DOHH2 (cell line): ENCODE measurements around the gene SLC22A12.
"Not testable (repeated sequence)": the region's sequence is repeated elsewhere in the genome, so short reads cannot be mapped to it uniquely, and the experiment has no call there.

ENCODE experiments used
- H3F3A ChIP-seq: fragments of 200-600 bp; sonication (generic), shearing (Covaris generic); 2 replicates; pipeline ENCODE4 v1.6.0; 2016; ENCODE audit warnings: antibody characterized with exemption, mild to moderate bottlenecking; ENCODE audit not compliant: control insufficient read depth, insufficient read depth
- H3K27ac ChIP-seq: fragments of 200-600 bp; sonication (generic); 2 replicates; pipeline ENCODE4 v1.5.1; 2014; ENCODE audit warnings: low read depth, mild to moderate bottlenecking, low read length, moderate library complexity
- H3K27me3 ChIP-seq: fragments of 200-600 bp; sonication (generic); 2 replicates; pipeline ENCODE4 v1.6.1; 2014; ENCODE audit warnings: mild to moderate bottlenecking, low read length, mixed read lengths; ENCODE audit not compliant: control insufficient read depth
- H3K36me3 ChIP-seq: fragments of 200-600 bp; sonication (generic); 2 replicates; pipeline ENCODE4 v1.6.1; 2014; ENCODE audit warnings: mild to moderate bottlenecking, low read length, moderate library complexity, mixed read lengths; ENCODE audit not compliant: control insufficient read depth
- H3K4me1 ChIP-seq: fragments of 200-600 bp; sonication (generic); 2 replicates; pipeline ENCODE4 v1.6.1; 2014; ENCODE audit warnings: mild to moderate bottlenecking, low read length, mixed read lengths; ENCODE audit not compliant: control insufficient read depth
- H3K4me2 ChIP-seq: fragments of 200-600 bp; sonication (generic); 2 replicates; pipeline ENCODE4 v1.6.0; 2014; ENCODE audit warnings: mild to moderate bottlenecking, low read length, moderate library complexity
- H3K4me3 ChIP-seq: fragments of 200-600 bp; sonication (generic); 2 replicates; pipeline ENCODE4 v1.5.1; 2014; ENCODE audit warnings: mild to moderate bottlenecking, low read length, mixed read lengths
- H3K79me2 ChIP-seq: fragments of 200-600 bp; sonication (generic); 2 replicates; pipeline ENCODE4 v1.6.1; 2014; ENCODE audit warnings: mild to moderate bottlenecking, low read length, mixed read lengths; ENCODE audit not compliant: control insufficient read depth
- H3K9me2 ChIP-seq: fragments of 200-600 bp; sonication (generic); replicated peaks from 2 replicates; pipeline ENCODE4 v1.6.1; 2014; ENCODE audit warnings: mild to moderate bottlenecking, low read length, mixed read lengths; ENCODE audit not compliant: control insufficient read depth
- H3K9me3 ChIP-seq: fragments of 200-600 bp; sonication (generic); 2 replicates; pipeline ENCODE4 v1.6.1; 2014; ENCODE audit warnings: antibody characterized with exemption, low read length, mixed read lengths; ENCODE audit not compliant: control insufficient read depth, insufficient read depth
- H4K20me1 ChIP-seq: fragments of 200-600 bp; sonication (generic); 2 replicates; pipeline ENCODE4 v1.6.0; 2014; ENCODE audit warnings: low read depth, mild to moderate bottlenecking, antibody characterized with exemption, low read length, moderate library complexity; ENCODE audit not compliant: control insufficient read depth, insufficient read depth
- EZH2phosphoT487 ChIP-seq: fragments of 200-600 bp; sonication (generic); IDR thresholded peaks from 2 replicates; pipeline ENCODE4 v1.6.1; 2017; ENCODE audit warnings: borderline replicate concordance, mild to moderate bottlenecking, antibody characterized with exemption, low read length, moderate library complexity, mixed read lengths
- TF ChIP-seq, protein P1 (sequence below): fragments of 200-600 bp; sonication (generic); IDR thresholded peaks from one replicate; pipeline ENCODE4 v1.5.1; 2014; ENCODE audit warnings: antibody characterized with exemption, mild to moderate bottlenecking, low read depth, low read length; ENCODE audit not compliant: poor library complexity, severe bottlenecking

SLC22A12 gene

DNA sequence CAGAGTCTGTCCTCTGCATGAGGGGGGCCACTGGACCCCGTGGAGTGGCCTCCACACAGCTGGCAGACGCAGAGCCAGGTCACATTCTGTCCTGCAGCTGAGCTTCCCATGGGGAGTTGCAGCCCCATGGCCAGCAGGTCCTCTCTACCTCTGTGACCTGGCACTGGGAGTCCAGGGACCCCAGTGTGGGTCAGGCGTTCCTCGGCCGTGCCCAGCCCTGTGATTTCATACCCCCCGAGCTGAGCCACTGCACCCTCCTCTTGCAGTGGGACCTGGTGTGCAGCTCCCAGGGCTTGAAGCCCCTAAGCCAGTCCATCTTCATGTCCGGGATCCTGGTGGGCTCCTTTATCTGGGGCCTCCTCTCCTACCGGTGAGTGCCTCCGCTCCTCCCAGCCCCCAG, 32.2 kb upstream of the SLC22A12 start:
- no peak for TF ChIP-seq EZH2phosphoT487
- TF ChIP-seq, protein P1, sequence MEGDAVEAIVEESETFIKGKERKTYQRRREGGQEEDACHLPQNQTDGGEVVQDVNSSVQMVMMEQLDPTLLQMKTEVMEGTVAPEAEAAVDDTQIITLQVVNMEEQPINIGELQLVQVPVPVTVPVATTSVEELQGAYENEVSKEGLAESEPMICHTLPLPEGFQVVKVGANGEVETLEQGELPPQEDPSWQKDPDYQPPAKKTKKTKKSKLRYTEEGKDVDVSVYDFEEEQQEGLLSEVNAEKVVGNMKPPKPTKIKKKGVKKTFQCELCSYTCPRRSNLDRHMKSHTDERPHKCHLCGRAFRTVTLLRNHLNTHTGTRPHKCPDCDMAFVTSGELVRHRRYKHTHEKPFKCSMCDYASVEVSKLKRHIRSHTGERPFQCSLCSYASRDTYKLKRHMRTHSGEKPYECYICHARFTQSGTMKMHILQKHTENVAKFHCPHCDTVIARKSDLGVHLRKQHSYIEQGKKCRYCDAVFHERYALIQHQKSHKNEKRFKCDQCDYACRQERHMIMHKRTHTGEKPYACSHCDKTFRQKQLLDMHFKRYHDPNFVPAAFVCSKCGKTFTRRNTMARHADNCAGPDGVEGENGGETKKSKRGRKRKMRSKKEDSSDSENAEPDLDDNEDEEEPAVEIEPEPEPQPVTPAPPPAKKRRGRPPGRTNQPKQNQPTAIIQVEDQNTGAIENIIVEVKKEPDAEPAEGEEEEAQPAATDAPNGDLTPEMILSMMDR: no peak
- Histone ChIP-seq H3K36me3 (no peaks in the 10 kb centered on the region), H3K27ac (no peak overlapping the region)

DNA sequence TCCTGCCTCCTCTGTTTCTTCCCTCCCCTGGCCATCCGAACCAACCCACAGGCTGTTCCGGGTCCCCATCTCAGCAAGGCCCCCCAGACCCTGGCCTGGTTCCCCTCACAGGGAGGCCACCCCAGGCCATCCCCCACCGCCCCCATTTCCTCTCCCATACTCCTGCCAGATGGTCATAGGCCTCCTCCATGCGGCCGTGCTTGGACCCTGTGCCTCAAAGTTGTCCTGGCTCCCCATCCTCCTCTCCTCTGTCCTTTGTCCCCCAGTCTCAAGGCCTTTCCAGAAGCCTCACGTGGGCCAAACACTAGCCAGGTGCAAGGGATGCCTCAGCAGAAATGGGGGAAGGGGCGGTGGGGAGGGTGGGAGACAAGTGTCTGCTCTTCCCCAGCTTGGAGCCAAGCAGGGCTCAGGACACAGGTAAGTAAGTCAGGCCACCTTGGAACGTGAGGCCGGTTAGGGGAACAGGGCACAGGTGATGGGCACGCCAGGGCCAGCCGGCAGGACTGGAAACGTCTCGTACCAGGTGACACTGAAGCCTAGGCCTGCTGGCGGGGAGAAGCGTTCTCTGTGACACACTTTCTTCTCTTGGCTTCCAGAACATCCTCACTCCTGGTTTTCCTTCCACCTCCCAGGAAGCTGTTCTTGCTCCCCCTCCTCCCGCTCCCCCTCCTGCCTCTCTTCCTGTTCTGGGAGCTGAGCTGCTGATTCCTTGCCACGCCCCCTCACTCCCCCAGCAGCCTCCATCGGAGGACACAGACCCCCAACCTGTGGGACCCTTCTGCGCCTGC, 31.5 kb upstream of the SLC22A12 start:
- H3K79me2 ChIP-seq: no peaks in the 10 kb centered on the region
- no peaks in the 10 kb centered on the region for H3K36me3 ChIP-seq
- no peaks in the 10 kb centered on the region for H3K9me3 ChIP-seq
- H3K27ac ChIP-seq: no peak overlapping the region
- no peaks in the 10 kb centered on the region for H3K27me3 ChIP-seq
- H4K20me1 ChIP-seq: no peaks in the 10 kb centered on the region
- peaks cover 11% of the 10 kb centered on the region for H3K4me1 ChIP-seq
- no peak overlapping the region for H3K4me3 ChIP-seq
- H3F3A ChIP-seq: no peaks in the 10 kb centered on the region
- no peaks in the 10 kb centered on the region for H3K9me2 ChIP-seq
- TF ChIP-seq EZH2phosphoT487: no peak
- TF ChIP-seq, protein P1: no peak
- H3K4me2 ChIP-seq: no peak overlapping the region

More for the DNA sequence above, 32.2 kb upstream of the SLC22A12 start:
- Histone ChIP-seq H3K4me2 (no peak overlapping the region), H3K4me1 (peaks cover 14% of the 10 kb centered on the region), H3K9me2 (no peaks in the 10 kb centered on the region), H3K27me3 (no peaks in the 10 kb centered on the region), H4K20me1 (no peaks in the 10 kb centered on the region), H3K9me3 (no peaks in the 10 kb centered on the region), H3K79me2 (no peaks in the 10 kb centered on the region), H3F3A (no peaks in the 10 kb centered on the region), H3K4me3 (no peak overlapping the region)

DNA sequence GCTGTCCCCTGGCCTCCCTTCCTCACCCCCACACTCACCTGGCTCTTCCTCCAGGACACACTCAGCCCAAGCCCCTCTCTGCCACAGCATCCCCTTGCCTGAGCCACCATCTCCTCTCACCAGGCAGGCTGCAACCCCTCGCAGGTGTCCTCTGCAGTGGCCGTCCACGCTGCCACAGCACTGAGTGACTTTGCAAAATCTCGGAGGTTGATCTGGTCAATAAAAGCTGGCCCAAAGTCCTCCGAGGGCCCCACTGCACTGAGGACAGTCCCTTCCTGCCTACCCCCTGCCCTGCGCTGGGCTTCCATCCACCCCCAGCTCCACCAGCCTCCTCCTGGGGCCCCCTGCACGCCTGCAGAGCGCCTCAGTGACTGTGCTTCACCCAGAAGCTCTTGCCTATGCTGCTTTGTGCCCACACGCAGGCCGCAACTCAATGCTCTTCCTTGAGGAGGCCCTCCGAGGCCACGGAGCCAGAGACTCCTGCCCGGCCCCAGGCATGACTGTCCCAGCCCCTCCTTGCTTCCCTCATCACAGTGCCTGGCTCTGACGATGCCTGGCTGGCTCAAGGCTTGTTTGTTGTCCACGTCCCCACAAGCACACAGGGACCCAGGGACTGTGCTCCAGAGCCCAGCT, 30.8 kb upstream of the SLC22A12 start:
- Histone ChIP-seq H3F3A (no peaks in the 10 kb centered on the region), H3K4me3 (no peak overlapping the region), H3K4me1 (peaks cover 4% of the 10 kb centered on the region), H3K9me3 (no peaks in the 10 kb centered on the region), H4K20me1 (no peaks in the 10 kb centered on the region), H3K36me3 (no peaks in the 10 kb centered on the region), H3K27ac (no peak overlapping the region), H3K27me3 (no peaks in the 10 kb centered on the region), H3K4me2 (no peak overlapping the region), H3K9me2 (no peaks in the 10 kb centered on the region), H3K79me2 (no peaks in the 10 kb centered on the region)
- TF ChIP-seq EZH2phosphoT487: no peak

DNA sequence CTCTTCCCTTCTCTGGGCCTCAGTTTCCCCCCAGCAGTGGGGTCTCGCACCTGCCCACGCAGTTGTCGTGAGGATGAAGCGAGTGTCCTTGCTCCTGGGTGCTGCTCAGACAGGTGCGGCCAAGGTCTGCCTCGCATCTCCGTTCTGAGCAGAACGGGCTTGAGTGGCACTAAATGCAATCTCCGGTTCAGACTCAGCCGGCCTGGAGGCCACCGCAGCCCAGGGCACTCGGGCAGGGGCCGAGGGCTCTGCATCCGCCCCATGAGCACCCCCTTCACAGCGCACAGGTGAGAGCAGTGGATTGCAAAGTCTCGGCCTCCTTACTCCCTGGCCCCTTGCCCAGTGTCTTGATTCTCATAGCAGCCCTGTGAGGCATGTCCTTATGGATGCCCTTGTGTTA, 30.1 kb upstream of the SLC22A12 start:
- Histone ChIP-seq H3K9me2 (no peaks in the 10 kb centered on the region), H3K4me1 (no peaks in the 10 kb centered on the region), H3K9me3 (no peaks in the 10 kb centered on the region), H3K27ac (no peak overlapping the region), H3F3A (no peaks in the 10 kb centered on the region), H4K20me1 (no peaks in the 10 kb centered on the region), H3K4me3 (no peak overlapping the region), H3K36me3 (no peaks in the 10 kb centered on the region), H3K27me3 (no peaks in the 10 kb centered on the region), H3K4me2 (no peak overlapping the region), H3K79me2 (no peaks in the 10 kb centered on the region)
- TF ChIP-seq, protein P1: no peak
- TF ChIP-seq EZH2phosphoT487: no peak

DNA sequence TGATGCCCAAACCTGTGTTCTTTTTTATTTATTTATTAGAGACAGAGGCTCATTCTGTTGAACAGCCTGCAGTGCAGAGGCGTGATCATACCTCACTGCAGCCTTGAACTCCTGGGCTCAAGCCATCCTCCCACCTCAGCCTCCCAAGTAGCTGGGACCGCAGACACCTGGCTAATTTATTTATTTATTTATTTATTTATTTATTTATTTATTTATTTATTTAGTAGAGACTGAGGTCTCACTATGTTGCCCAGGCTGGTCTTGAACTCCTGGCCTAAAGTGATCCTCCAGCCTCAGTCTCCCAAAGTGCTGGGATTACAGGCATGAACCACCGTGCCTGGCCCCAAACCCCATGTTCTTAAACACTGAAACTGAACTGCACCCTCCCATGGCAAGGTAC, 29.6 kb upstream of the SLC22A12 start:
- H3K27me3 ChIP-seq, H3K4me2 ChIP-seq, H3K27ac ChIP-seq, H3K4me1 ChIP-seq, H3K36me3 ChIP-seq, H3K9me3 ChIP-seq, H3F3A ChIP-seq, H4K20me1 ChIP-seq, H3K4me3 ChIP-seq, H3K79me2 ChIP-seq, H3K9me2 ChIP-seq: not testable (repeated sequence)
